Activated naive CD4-positive, alpha-beta T cell treated with anti-CD3 and anti-CD28 coated beads, Interleukin-2, amount 50 U/mL, for 24 hours (primary cell): Measurements from ENCODE around the gene SENP1.

Source experiments
- H3K27ac Mint-ChIP-seq: one replicate; pipeline ENCODE4 v1.8.0; 2021; ENCODE audit warnings: mild to moderate bottlenecking, mixed read lengths
- H3K27me3 Mint-ChIP-seq: one replicate; pipeline ENCODE4 v1.8.0; 2021; ENCODE audit warnings: mixed read lengths
- H3K36me3 Mint-ChIP-seq: one replicate; pipeline ENCODE4 v1.8.0; 2021; ENCODE audit warnings: mixed read lengths
- H3K4me1 Mint-ChIP-seq: one replicate; pipeline ENCODE4 v1.8.0; 2021; ENCODE audit warnings: mixed read lengths
- H3K4me3 Mint-ChIP-seq: one replicate; pipeline ENCODE4 v1.8.0; 2021; ENCODE audit warnings: mild to moderate bottlenecking, mixed read lengths
- H3K9me3 Mint-ChIP-seq: one replicate; pipeline ENCODE4 v1.8.0; 2021; ENCODE audit warnings: mixed read lengths

The SENP1 gene

GRCh38 chr12:48039151-48039550 lies 66.7 kb downstream of the SENP1 start:
- Mint-ChIP-seq H3K4me3 (no peak overlapping the region), H3K27me3 (no peaks in the 10 kb centered on the region), H3K36me3 (peaks cover 3% of the 10 kb centered on the region), H3K27ac (no peak overlapping the region), H3K4me1 (peaks cover 9% of the 10 kb centered on the region), H3K9me3 (no peaks in the 10 kb centered on the region)

GRCh38 chr12:48038085-48038484 lies 67.8 kb downstream of the SENP1 start:
- Mint-ChIP-seq H3K36me3 (no peaks in the 10 kb centered on the region), H3K27me3 (no peaks in the 10 kb centered on the region), H3K27ac (no peak overlapping the region), H3K4me1 (peaks cover 9% of the 10 kb centered on the region), H3K4me3 (no peak overlapping the region), H3K9me3 (no peaks in the 10 kb centered on the region)

DNA sequence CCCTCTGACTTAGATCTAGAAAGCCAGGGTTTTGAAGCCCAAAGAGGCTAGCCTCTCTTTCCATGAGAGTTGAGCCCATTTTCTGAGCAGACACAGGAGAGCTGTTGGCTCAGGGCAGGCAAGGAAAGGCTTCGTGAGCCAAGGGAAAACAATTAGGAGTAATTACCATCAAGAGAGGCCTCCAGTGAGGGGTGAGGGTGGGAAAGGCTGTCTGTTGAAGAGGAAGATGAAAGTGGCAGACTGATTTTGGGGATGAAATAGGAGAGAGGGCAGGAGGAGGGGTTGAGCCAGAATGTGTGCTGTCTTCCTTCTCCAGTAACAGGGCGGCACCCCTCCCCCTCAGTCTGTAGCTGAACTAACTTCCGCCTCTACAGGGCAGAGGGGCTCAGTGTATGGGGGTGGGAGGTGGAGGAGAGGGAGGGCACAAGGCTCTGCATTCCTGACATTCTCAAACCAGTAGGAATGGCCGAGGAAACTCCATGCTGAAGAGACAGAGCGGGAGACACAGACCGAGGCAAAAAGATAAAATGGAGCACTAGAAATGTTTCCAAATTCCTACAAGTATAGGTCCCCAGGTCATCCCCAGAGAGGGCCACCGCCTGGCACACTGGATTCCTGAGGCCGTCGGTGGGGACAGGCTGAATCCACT lies 68.5 kb downstream of the SENP1 start:
- H3K9me3 Mint-ChIP-seq: no peaks in the 10 kb centered on the region
- no peak overlapping the region for H3K27ac Mint-ChIP-seq

GRCh38 chr12:48036818-48037217 lies 69.1 kb downstream of the SENP1 start:
- no peak overlapping the region for H3K27ac Mint-ChIP-seq
- H3K4me1 Mint-ChIP-seq: peaks cover 9% of the 10 kb centered on the region
- no peaks in the 10 kb centered on the region for H3K36me3 Mint-ChIP-seq
- H3K9me3 Mint-ChIP-seq: no peaks in the 10 kb centered on the region
- no peak overlapping the region for H3K4me3 Mint-ChIP-seq
- H3K27me3 Mint-ChIP-seq: no peaks in the 10 kb centered on the region

More for the DNA sequence above, 68.5 kb downstream of the SENP1 start:
- Mint-ChIP-seq H3K36me3 (no peaks in the 10 kb centered on the region), H3K27me3 (no peaks in the 10 kb centered on the region), H3K4me1 (peaks cover 9% of the 10 kb centered on the region), H3K4me3 (no peak overlapping the region)

DNA sequence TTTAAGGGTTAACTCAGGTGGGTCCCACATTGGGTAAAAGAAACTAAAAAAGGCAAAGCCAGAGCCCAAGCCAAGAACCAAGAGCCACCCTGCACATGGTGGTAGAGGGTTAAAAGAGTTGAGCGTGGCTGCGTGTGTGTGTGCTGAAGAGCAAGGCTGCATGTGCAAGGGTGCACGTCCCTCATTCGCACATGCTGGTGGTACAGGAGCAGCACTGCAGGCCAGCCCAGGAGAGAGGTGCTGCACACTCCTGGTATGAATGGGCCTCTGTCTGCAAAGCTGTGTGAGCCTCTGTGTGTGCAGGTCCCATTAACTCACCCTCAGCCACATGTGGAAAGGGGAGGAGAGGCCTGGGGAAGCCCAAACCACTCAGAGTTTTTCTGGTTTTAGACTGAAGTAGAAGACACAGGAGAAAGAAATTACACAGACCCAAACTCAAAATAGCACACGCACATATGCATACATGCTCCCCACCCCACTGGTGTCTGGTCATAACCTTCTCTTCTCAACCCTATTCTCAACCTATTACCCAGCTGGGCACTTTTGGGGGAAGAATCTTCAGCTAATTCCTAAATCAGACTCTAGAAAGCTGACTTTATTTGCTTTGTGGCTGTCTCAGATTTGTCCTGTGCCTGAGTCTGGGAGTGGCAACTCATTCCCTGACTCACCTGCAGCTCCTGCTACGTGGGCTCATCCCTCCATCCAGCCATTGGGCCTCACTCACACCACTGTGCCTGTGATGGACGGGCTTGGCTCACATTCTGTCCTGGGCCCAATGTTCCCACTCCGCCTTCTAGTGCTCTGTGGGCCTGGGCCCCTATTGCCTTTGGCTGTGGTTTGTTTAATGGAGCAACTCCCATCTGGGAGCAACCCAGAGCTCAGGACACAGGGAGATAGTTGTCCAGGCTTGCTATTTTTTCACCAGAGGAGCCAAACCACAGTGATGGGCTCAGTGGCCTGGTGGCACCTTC lies 70.8 kb downstream of the SENP1 start:
- Mint-ChIP-seq H3K9me3 (no peaks in the 10 kb centered on the region), H3K27me3 (no peaks in the 10 kb centered on the region), H3K36me3 (no peaks in the 10 kb centered on the region), H3K27ac (no peak overlapping the region), H3K4me1 (peaks cover 9% of the 10 kb centered on the region), H3K4me3 (no peak overlapping the region)

DNA sequence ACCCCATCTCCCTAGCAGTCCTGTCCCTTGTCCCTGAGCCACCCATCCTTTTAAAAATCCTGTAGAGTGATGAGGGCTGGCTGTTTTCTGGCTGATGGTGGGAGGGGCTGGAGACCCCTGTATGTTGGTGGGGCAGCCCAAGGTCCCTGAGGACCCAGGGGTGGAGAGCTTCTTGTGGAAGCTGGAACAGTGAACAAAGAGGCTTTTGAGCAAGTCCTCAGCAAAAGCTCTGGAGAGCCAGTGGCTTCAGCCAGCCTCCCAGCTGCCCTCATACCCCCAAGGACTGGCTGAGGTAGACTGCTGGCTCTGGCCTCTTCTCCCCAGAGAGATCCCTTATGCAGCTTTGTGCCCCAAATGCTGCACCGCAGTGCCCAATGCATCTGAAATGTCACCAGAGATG lies 72.4 kb downstream of the SENP1 start:
- Mint-ChIP-seq H3K36me3 (no peaks in the 10 kb centered on the region), H3K27ac (no peak overlapping the region), H3K27me3 (no peaks in the 10 kb centered on the region), H3K9me3 (no peaks in the 10 kb centered on the region), H3K4me3 (no peak overlapping the region), H3K4me1 (peaks cover 9% of the 10 kb centered on the region)

DNA sequence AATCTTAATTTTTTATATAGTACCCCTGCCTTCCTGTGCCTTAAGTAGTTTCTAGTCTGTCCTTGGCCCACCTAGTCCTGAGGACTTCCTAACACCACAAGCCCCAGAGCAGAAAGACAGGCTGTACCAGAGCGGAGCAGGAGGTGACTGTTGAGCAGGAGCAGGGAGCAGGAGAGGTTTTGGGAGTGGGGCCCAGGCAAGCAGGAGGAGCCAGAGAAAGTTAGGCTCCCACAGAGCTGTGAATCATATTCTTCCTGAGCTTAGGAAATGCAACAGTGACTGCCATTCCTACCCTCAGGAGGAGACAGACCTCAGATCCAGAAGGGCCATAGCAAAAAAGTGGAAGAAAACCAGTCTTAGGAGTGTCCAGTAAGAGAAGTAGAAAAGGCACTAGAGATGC lies 73.3 kb downstream of the SENP1 start:
- Mint-ChIP-seq H3K4me1 (peaks cover 3% of the 10 kb centered on the region), H3K4me3 (no peak overlapping the region), H3K9me3 (no peaks in the 10 kb centered on the region), H3K27me3 (no peaks in the 10 kb centered on the region), H3K36me3 (no peaks in the 10 kb centered on the region), H3K27ac (no peak overlapping the region)

- H3K27ac Mint-ChIP-seq: no peak overlapping the region
- no peaks in the 10 kb centered on the region for H3K9me3 Mint-ChIP-seq
- H3K4me3 Mint-ChIP-seq: no peak overlapping the region
- no peaks in the 10 kb centered on the region for H3K36me3 Mint-ChIP-seq
- H3K4me1 Mint-ChIP-seq: no peaks in the 10 kb centered on the region
- peaks cover 1% of the 10 kb centered on the region for H3K27me3 Mint-ChIP-seq
Observed at GRCh38 chr12:48031135-48031960, 74.5 kb downstream of the SENP1 start.

DNA sequence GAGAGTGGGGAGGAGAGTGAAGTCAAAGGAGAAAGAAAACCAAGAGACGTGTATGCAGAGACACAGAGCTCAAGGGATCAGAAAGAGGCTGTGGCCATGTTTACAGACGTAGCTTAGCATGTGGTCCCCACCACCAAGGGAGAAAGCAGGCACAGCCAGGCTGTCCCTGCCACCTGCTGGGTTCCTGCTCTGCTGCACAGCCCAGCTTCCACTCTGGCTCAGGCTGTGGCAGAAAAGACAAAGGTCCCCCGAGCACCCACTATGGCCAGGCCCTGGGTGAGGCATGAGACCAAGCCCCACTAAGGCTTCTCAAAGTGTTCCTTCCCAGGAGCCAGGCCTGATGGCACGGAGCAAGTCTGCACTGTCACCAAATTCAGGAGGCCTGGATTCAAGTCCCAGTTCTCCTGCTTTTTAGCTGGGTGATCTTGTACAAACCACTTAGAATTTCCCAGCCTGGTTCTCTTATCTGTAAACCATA lies 75.7 kb downstream of the SENP1 start:
- Mint-ChIP-seq H3K4me3 (no peak overlapping the region), H3K4me1 (no peaks in the 10 kb centered on the region), H3K36me3 (no peaks in the 10 kb centered on the region), H3K9me3 (no peaks in the 10 kb centered on the region), H3K27ac (no peak overlapping the region), H3K27me3 (peaks cover 1% of the 10 kb centered on the region)

GRCh38 chr12:48029491-48030172 lies 76.2 kb downstream of the SENP1 start:
- Mint-ChIP-seq H3K9me3 (no peaks in the 10 kb centered on the region), H3K27me3 (peaks cover 1% of the 10 kb centered on the region), H3K27ac (no peak overlapping the region), H3K4me1 (no peaks in the 10 kb centered on the region), H3K4me3 (no peak overlapping the region), H3K36me3 (no peaks in the 10 kb centered on the region)

GRCh38 chr12:48028541-48029431 lies 77.1 kb downstream of the SENP1 start:
- peaks cover 1% of the 10 kb centered on the region for H3K27me3 Mint-ChIP-seq
- no peaks in the 10 kb centered on the region for H3K4me1 Mint-ChIP-seq
- no peak overlapping the region for H3K4me3 Mint-ChIP-seq

GRCh38 chr12:48027183-48028002 lies 78.5 kb downstream of the SENP1 start:
- Mint-ChIP-seq H3K36me3 (no peaks in the 10 kb centered on the region), H3K27me3 (peaks cover 1% of the 10 kb centered on the region), H3K4me1 (no peaks in the 10 kb centered on the region), H3K9me3 (no peaks in the 10 kb centered on the region), H3K4me3 (no peak overlapping the region), H3K27ac (no peak overlapping the region)

More at GRCh38 chr12:48028541-48029431, 77.1 kb downstream of the SENP1 start:
- Mint-ChIP-seq H3K27ac (no peak overlapping the region), H3K36me3 (no peaks in the 10 kb centered on the region), H3K9me3 (no peaks in the 10 kb centered on the region)

GRCh38 chr12:48026060-48026827 lies 79.6 kb downstream of the SENP1 start:
- Mint-ChIP-seq H3K4me1 (no peaks in the 10 kb centered on the region), H3K27me3 (peaks cover 5% of the 10 kb centered on the region), H3K27ac (no peak overlapping the region), H3K36me3 (no peaks in the 10 kb centered on the region), H3K4me3 (no peak overlapping the region), H3K9me3 (no peaks in the 10 kb centered on the region)
